ENCODE data around the gene PIEZO1.
"Not testable (repeated sequence)": the region's sequence is repeated elsewhere in the genome, so short reads cannot be mapped to it uniquely, and the experiment has no call there.

PIEZO1 gene, protein sequence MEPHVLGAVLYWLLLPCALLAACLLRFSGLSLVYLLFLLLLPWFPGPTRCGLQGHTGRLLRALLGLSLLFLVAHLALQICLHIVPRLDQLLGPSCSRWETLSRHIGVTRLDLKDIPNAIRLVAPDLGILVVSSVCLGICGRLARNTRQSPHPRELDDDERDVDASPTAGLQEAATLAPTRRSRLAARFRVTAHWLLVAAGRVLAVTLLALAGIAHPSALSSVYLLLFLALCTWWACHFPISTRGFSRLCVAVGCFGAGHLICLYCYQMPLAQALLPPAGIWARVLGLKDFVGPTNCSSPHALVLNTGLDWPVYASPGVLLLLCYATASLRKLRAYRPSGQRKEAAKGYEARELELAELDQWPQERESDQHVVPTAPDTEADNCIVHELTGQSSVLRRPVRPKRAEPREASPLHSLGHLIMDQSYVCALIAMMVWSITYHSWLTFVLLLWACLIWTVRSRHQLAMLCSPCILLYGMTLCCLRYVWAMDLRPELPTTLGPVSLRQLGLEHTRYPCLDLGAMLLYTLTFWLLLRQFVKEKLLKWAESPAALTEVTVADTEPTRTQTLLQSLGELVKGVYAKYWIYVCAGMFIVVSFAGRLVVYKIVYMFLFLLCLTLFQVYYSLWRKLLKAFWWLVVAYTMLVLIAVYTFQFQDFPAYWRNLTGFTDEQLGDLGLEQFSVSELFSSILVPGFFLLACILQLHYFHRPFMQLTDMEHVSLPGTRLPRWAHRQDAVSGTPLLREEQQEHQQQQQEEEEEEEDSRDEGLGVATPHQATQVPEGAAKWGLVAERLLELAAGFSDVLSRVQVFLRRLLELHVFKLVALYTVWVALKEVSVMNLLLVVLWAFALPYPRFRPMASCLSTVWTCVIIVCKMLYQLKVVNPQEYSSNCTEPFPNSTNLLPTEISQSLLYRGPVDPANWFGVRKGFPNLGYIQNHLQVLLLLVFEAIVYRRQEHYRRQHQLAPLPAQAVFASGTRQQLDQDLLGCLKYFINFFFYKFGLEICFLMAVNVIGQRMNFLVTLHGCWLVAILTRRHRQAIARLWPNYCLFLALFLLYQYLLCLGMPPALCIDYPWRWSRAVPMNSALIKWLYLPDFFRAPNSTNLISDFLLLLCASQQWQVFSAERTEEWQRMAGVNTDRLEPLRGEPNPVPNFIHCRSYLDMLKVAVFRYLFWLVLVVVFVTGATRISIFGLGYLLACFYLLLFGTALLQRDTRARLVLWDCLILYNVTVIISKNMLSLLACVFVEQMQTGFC (N-terminal part only)

GRCh38 chr16:88785106-88785924 lies at the start of gene PIEZO1:
Gene PIEZO1, minus strand, starts transcription at chr16:88785220. Its CDS starts 256 bp downstream, at chr16:88784964.
- DNase-seq: peak; percentile 74

DNA sequence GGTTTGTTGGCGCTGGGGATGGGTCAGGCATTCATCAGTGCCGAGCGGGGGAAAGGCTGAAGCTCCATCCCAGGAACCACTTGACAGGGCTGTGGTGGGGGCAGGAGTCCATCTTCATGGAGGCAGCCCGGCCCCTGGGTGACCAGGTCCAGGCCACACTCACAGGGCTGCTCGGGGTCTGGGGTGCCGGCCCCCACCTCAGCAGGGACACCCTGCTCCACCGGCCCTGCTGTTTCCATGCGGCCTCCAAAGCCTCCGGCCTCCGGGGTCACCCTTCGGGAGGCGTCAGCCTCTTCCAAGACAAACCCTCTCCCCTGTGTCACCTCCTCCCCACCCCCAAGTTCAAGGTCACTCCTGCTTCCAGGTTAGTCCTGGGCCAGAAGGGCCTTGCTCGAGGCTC lies 49.6 kb upstream of the PIEZO1 start:
- no peak for DNase-seq

DNA sequence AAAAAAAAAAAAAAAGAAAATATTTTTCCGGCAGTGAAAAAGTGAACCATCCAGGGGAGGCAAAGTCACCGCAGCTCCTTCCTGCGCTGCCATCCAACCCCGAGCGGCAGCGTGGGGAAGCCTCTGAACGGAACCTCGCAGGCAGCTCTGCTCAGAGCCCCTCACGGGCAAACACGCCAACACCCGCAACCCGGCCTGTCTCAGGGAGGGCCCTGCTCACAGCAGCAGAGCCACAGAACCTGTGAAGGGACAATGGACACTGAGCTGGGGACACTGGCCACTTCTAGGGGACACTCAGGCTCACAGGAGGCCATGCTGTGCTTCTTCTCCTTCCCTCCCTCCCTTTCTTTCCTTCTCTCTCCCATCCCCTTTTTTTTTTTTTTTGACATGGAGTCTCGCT lies 48.1 kb upstream of the PIEZO1 start:
- no peak for DNase-seq

GRCh38 chr16:88831838-88832237 lies 46.8 kb upstream of the PIEZO1 start:
- no peak for DNase-seq

- no peak for DNase-seq
These were observed 45.8 kb upstream of the PIEZO1 start for GRCh38 chr16:88830783-88831182.

GRCh38 chr16:88830258-88830657 lies 45.2 kb upstream of the PIEZO1 start:
- DNase-seq: no peak

GRCh38 chr16:88828711-88829110 lies 43.7 kb upstream of the PIEZO1 start:
- DNase-seq: no peak

DNA sequence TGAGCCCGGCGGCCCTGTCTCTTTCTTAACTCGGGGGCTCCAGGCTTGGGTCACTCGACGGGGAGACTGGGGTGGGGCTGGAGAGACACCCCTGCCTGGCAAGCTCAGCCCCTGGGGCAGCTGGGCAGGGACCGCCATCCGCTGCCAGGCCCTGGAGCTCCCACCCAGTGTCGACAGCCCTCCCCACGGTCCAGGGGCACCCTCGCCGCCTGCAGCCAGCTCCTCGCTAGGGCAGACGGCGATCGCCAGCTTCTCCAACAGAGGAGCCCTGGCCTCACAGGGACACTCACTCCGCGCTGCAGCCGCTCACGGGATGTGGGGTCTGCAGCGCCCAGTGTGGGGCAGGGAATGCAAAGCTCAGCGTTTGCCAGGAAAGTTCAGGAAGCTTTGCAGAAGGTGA lies 42.7 kb upstream of the PIEZO1 start:
- no peak for DNase-seq

DNA sequence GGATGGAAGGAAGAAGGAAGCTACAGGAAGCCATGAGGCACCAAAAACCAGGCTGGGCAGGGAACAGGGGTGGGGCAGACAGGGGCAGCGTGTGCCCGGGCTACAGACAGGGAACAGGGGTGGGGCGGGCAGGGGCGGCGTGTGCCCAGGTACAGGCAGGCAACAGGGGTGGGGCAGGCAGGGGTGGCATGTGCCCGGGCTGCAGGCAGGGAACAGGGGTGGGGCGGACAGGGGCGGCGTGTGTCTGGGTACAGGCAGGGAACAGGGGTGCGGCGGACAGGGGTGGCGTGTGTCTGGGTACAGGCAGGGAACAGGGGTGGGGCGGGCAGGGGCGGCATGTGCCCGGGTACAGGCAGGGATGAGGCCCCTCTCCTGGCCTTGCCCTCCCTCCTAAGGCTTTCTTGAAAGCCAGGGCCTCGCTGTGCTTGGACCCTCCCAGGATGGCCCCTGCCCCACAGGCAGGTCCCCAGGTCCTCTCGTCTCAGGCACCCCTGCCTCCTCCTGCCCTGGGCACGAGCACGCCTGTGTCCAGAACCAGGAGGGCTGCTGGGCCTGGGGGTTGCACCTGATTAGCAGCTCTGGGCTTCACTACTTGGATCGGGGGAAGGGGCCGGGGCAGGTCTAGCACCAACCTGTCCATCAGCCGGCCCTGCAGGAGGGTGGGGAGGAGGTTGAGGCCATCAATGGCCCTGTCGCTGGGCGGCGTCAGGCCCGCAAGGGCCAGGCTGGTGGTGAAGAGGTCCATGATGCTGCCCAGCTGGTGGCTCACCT lies 41.2 kb upstream of the PIEZO1 start:
- DNase-seq: no peak

- DNase-seq: no peak
These were observed 40.1 kb upstream of the PIEZO1 start for GRCh38 chr16:88825146-88825545.

- DNase-seq: no peak
These were observed 39.4 kb upstream of the PIEZO1 start for GRCh38 chr16:88824256-88825077.

DNA sequence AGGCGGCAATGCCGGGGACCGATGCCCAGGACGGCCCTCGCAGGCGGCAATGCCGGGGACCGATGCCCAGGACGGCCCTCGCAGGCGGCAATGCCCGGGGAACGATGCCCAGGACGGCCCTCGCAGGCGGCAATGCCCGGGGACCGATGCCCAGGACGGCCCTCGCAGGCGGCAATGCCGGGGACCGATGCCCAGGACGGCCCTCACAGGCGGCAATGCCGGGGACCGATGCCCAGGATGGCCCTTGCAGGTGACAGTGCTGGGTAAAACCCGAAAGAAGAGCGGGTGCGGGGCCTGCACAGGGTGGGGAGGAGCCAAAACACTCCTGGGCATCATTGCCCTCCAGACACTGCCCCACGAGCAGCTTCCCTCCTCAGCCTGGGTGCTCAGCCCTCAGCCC lies 38.6 kb upstream of the PIEZO1 start:
- not testable (repeated sequence) for DNase-seq

- DNase-seq: no peak
These were observed 37.4 kb upstream of the PIEZO1 start for GRCh38 chr16:88822281-88823040.

- DNase-seq: no peak
These were observed 36.3 kb upstream of the PIEZO1 start for GRCh38 chr16:88821168-88821850.

DNA sequence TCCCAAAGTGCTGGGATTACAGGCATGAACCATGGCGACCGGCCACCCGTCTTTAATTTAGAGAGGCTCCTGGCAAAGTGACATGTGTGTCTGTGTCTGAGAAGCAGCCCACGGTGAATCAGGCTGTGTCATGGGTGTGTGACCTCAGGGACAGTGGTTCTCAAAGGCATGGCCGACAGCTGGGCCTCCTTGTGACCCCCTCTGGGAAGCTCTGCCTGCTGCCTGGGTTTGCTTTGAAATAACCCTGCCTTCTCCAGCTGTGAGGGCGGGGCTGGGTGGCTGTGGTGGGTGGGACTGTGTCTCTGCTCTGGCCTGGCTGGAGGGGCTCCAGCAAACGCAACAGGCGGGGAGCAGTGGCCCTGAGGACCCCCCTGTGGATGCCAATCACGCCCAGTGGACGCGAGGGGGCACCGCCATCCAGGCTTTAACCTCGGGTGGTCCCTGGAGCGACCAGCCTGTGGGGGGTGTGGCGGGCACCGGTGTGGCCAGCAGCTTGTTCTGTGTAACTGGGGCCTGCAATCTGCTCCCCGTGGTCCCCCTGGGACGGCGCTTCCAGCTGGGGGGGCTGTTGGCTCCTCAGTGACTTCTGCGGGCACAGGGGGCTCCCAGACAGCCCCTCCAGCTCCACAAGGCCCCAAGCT lies 35.5 kb upstream of the PIEZO1 start:
- no peak for DNase-seq

GRCh38 chr16:88819126-88819525 lies 34.1 kb upstream of the PIEZO1 start:
- DNase-seq: no peak

GRCh38 chr16:88818575-88818874 lies 33.5 kb upstream of the PIEZO1 start:
- no peak for DNase-seq

DNA sequence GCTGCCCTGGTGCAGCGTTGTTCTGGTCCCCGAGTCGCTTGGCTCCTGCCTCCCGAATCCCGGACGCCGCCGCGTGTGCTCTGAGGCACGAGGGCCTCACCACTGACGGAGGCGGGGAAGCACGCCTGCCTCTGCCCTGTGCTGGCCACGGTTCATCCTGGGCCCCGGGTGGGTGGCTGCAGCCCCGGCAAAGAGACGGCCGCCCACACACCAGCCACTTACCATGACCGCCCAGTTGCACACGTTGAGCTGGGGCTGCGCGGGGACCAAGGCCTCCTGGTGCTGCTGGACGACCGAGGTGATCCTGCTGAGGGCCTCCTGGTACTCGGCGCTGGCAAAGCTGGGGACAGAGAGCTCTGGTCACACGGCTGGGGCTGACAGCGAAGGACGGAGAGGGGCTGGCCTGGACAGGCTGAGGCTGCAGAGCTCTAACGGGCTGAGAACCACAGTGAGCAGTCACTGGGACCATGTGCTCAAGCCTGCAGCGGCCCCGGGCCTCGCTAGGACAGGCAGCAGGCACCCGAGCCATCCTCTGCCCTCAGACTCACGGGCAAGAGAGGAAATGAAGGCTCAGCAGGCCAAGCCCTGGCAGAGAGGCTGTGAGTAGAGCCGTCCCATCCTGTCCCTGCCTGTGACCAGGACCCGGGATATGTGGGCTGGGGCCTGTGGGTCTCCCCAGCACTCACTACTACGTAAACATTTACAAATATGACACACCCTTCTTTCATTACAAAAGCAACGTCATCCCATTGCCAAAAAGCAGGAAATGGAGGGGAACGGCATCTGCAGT lies 33.0 kb upstream of the PIEZO1 start:
- no peak for DNase-seq
